Stimulated activated CD4-positive, alpha-beta T cell treated with anti-CD3 and anti-CD28 coated beads, TNF-alpha, amount 100 ng/mL, for 1 hour (primary cell): Measurements from ENCODE around the gene PRXL2B.

Source experiments
- DNase-seq, 3 donors: peaks; one replicate each; pipeline ENCODE4 v3.0.0-alpha.2; 2020; ENCODE audit warnings: low read depth in 3 of 3, low spot score in 1 of 3

PRXL2B gene

GRCh38 chr1:2597441-2598328, 11.1 kb downstream of the PRXL2B start:
- DNase-seq, result no peak

GRCh38 chr1:2598329-2598931, 11.9 kb downstream of the PRXL2B start:
- DNase-seq, result no peak

DNA sequence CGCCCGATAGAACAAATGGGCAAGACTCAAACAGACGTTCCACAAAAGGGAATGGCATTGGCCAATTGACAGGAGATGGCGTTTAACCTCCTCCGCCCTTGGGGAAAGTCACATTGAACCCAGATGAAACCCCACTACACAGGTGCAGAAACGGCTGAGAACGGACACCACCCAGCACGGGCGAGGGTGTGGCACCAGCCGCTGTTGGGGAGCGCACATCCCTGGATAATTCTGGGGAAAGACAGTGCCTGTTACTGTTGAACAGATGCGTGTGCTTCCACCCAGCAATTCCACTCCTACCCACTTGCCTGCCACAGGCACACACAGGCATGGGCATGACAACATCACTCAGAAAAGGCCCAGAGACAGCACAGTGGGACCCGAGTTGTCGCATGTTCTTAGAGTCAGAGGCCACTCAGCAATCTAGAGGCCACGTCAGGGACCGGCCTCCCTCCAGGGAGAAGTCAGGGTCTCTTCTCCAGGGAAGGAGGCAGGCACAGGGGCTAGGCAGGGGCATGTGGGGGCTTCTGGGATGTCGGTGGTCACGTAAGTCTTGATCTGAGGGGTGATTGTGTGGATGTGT, 15.2 kb downstream of the PRXL2B start:
- no peak for DNase-seq

DNA sequence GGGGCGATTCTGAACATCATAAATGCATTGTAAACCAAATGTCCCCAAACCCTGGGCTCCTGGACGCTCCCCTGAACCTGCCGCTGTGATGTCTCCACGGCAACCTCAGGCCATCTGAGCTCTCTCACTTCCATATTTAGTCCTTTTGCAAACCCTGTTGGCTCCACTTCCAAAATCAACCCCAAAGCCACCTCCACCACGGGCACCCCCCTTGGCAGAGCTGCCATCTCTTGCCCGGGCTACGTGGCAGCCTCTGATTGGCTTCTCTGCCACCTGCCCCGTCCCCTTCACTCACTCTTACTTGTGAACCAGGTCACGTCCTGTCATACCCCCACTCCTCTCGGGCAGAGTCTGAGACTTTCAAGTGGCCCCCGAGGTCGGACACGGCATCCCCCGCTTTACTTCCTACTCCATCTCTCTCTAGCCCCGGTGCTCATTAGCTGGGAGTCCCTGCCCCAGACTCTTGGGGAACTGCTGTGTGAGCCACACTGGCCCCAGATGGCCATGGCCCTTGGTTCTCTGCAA, 15.8 kb downstream of the PRXL2B start:
- DNase-seq, result no peak

- no peak for DNase-seq
Measured at GRCh38 chr1:2602866-2603520, 16.4 kb downstream of the PRXL2B start.

DNA sequence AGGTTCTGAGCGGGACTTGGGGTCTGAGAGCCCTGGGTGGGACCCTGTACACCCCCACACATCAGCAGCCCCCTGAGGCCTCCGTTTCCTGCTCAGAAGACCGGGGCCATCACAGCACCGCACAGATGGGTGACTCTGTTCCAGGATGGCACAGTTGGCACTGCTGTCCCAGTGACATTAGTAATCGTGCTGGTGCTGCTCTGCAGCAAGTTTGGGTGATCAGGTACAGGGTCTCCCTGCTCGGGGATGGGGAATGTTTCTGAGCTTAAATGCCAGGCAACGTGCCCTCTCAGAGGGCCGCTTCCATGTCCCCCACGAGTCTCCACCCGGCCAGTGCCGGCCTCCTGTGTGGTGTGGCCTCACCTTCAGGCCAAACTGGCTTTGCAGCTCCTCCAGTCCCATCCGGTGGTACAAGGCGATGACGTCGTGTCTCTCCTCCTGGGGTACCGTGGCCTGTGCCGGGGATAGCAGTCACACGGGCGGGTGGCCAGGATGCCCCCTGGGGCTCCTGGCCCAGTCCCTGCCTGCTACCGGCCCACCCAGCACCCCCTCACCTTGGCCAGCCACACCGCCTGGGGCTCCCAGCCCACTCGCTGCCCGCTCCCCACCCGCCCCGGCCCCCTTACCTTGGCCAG, 17.1 kb downstream of the PRXL2B start:
- DNase-seq, result no peak

- no peak for DNase-seq
Measured at GRCh38 chr1:2604156-2604843, 17.7 kb downstream of the PRXL2B start.

GRCh38 chr1:2604844-2605508, 18.4 kb downstream of the PRXL2B start:
- no peak for DNase-seq

DNA sequence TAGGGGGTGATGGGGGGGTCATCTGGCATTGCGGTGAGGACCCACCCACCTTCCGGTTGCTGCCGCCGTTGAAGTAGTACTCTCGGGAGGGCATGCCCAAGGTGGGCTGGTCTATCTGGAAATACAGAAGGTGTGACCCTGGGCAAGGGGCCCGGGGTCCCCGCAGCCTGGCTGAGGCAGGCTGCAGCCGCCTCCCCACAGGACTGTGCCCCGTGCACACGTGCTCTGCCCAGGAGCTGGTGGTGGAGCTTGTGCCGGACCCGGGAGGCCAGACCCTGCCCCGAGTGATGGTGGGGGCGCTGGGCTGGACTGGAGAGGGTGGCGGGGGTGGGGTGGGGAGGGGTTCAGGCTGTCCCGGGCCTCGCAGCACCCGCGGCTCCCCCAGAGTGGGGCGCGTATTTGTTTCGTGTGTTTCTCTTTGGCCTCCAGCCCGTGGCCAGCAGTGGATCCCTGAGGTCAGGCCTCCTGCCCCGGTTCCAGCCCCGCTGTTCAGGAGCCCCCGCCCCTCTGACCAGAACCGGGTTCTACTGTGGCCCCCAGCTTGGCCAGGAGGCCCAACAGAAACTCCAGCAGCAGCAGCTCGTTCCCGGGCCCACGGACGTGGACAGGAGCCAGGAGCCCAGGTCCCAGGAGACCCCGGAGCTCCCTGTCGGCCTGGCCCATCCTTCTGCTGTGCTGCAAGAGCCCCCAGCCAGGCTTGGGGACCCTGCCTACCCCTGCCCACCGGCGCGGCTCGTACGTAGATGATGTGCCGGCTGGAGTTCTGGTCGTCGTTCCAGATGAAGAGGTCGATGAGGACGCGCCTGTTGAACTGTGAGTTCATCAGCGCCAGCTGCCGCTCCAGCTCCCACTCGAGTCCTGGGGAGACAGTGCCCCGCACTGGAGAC, 19.2 kb downstream of the PRXL2B start:
- DNase-seq, result no peak

- no peak for DNase-seq
Measured at GRCh38 chr1:2606396-2606880, 19.9 kb downstream of the PRXL2B start.

DNA sequence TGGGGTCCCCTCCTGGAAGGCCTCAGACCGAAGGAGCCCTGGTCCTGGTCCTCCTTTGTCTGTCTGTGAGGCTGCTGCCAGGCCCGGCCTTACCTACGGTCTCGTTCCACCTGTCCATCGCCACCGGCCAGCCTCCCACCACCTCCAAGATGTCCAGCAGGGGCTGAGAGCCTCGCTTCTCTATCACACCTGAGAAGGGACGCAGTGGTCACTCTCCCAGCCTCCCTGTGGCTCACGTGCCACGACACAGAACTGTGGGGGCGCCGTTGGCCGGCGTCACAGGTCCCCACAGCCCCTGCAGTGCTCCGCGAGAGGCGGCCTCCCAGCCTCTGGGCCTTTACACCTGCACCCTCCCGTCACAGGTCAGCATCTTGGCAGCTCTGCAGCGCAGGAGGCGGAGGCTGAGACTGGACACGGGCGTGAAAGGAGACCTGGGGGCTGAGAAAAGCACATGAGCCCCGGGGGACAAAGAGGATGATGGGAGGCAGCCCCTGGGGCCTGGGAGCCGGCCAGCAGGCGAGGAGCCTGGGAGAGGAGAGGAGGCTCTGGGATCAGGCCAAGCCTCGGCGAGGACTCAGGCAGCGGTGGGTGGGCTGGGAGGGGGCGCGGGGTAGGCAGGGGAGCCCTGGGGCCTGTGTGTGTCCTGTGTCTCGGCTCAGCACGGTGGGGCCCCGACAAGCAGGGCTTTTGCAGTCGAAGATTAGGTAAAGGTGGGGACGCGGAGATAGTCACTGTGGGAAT, 20.5 kb downstream of the PRXL2B start:
- DNase-seq, result no peak

DNA sequence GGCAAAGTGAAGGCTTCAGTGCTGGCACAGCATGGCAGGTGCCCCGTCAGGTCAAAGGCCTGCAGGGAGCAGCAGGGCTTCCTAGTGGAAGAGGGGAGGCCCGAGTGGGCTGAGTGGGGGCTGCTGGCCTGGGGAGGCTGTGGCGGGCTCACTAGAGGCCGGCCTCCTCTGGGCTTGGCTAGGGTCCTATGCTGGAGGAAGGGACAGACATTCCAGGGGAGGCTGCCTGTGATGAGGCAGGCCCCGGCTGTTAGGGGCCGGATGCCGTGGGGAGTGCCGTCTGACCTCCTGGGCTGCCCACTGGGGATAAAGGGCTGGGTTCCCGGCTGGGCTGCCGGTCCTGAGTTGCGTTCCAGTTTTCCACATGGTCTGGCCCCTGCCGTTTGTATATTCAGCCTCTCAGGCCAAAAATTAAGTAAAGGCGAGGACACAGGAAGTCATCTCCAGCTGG, 21.1 kb downstream of the PRXL2B start:
- DNase-seq, result no peak

DNA sequence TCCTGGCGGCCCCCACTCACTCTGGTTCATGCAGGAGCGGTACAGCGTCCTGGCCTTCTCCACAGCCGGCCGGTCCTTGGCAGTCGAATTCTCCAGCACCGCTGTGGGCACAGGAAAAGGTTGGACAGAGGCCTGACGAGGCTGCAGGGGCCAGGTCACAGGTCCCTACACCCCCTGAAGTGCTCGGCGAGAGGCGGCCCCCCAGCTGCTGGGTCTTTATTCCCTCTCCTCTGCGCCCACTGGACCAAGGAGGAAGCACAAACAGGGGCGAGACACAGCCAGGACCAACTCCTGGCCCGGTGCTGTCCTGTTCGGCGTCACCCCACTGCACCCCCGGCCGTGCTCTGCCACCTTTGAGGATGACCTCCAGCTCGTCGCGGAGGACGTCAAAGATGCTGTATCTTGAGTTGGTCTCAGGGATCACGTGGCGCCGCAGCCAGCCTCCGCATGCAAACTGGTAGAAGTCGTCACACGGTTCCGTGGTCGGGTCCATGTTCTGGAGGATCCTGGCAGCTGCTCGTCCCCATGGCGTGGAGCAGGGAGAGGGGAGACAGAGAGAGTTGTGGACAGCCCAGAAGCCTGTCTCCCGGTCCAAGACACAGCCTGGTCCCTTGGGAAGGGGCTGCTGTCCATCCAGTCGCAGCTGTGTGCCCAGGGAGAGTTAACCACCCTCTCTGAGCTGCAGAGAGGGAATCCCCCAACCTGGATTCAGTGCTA, 22.9 kb downstream of the PRXL2B start:
- no peak for DNase-seq

GRCh38 chr1:2610036-2610959, 23.7 kb downstream of the PRXL2B start:
- no peak for DNase-seq

GRCh38 chr1:2611031-2611501, 24.5 kb downstream of the PRXL2B start:
- DNase-seq, result no peak
